Tibial nerve (tissue), 4 donors: ENCODE measurements around the gene S100A4. TPM values are rescaled to one million over a fixed set of nuclear protein-coding genes. Genes with fewer than 3 reads are reported as not detected.

Source experiments
- DNase-seq, 2 donors: peaks; one replicate each; pipeline ENCODE4 v3.0.0-alpha.2; 2019; ENCODE audit warnings: low spot score in 2 of 2
- H3K27ac ChIP-seq, 4 donors: fragments of 200-600 bp; sonication (generic) in 3 of 4; one replicate each; pipeline ENCODE4 v1.5.1; 2017 to 2019; ENCODE audit warnings: mild to moderate bottlenecking in 1 of 4
- H3K27me3 ChIP-seq, 2 donors: fragments of 200-600 bp; sonication (generic) in 1 of 2; one replicate each; pipeline versions ENCODE4 v1.5.1 to v1.6.0; 2017 to 2019
- H3K36me3 ChIP-seq, 3 donors: fragments of 200-600 bp; sonication (generic); one replicate each; pipeline ENCODE4 v1.5.1; 2018 to 2019
- H3K4me1 ChIP-seq, 4 donors: fragments of 200-600 bp; sonication (generic) in 3 of 4; one replicate each; pipeline ENCODE4 v1.5.1; 2017 to 2019
- H3K4me3 ChIP-seq, 4 donors: fragments of 200-600 bp; sonication (generic) in 3 of 4; one replicate each; pipeline ENCODE4 v1.5.1; 2017 to 2019; ENCODE audit warnings: mild to moderate bottlenecking in 1 of 4, moderate library complexity in 1 of 4
- H3K9me3 ChIP-seq, 4 donors: fragments of 200-600 bp; sonication (generic) in 3 of 4; one replicate each; pipeline ENCODE4 v1.5.1; 2017 to 2019
- CTCF ChIP-seq, 5 experiments: fragments of 200-600 bp in 3 of 5; fragments of 450-650 bp in 2 of 5; sonication (generic) in 3 of 5; IDR thresholded peaks; one replicate each; pipeline ENCODE4 v1.5.1; 2016 to 2019; ENCODE audit warnings: antibody characterized with exemption in 5 of 5, mild to moderate bottlenecking in 3 of 5, moderate library complexity in 2 of 5
- EP300 ChIP-seq, 2 donors: sonication (generic); formaldehyde crosslinking; IDR thresholded peaks; one replicate each; pipeline ENCODE4 v1.6.1; 2017; ENCODE audit warnings: antibody characterized with exemption in 2 of 2, mild to moderate bottlenecking in 1 of 2
- POLR2A ChIP-seq, 2 donors: fragments of 450-650 bp; IDR thresholded peaks; one replicate each; pipeline ENCODE4 v1.6.1; 2017; ENCODE audit warnings: antibody characterized with exemption in 2 of 2, mild to moderate bottlenecking in 2 of 2, moderate library complexity in 2 of 2
- WGBS, 2 donors: methylation state at CpG; one replicate each; pipeline ENCODE4 v1.1.5; 2018; 5-methylcytosine and 5-hydroxymethylcytosine counted together
- total RNA-seq, 4 donors: library from RNA; depleted of rRNA; stranded (reverse); fragments of >200 nt; gene quantifications; one replicate each; pipeline ENCODE4 v1.1.0, GENCODE V29; 2016

S100A4 gene
- total RNA-seq, 4 donors from 2014 or later, result 398 to 439 (median 420) TPM

- no peak overlapping the region for H3K4me3 ChIP-seq
- WGBS, 2 donors, result 76 to 87% methylated on average over 3 of the region's 3 CpGs
- H3K9me3 ChIP-seq, result no peaks in the 10 kb centered on the region
- no peaks in the 10 kb centered on the region for H3K27me3 ChIP-seq
- H3K36me3 ChIP-seq, result no peaks in the 10 kb centered on the region
- no peak overlapping the region for H3K27ac ChIP-seq
- no peak for TF ChIP-seq CTCF (IDR thresholded peaks at IDR 0.05)
- TF ChIP-seq EP300 (IDR thresholded peaks at IDR 0.05), result no peak
- no peak for TF ChIP-seq POLR2A (IDR thresholded peaks at IDR 0.05)
- peaks cover 0 to 30% (median 27%) of the 10 kb centered on the region in 4 donors for H3K4me1 ChIP-seq
- no peak for DNase-seq
Observed at GRCh38 chr1:153503766-153504165, 41.8 kb downstream of the S100A4 start.

GRCh38 chr1:153498746-153499145, 46.9 kb downstream of the S100A4 start:
- 9 to 10% methylated on average over 2 of the region's 2 CpGs for WGBS, 2 donors
- TF ChIP-seq POLR2A (IDR thresholded peaks at IDR 0.05), result no peak
- TF ChIP-seq CTCF (IDR thresholded peaks at IDR 0.05), result no peak
- no peak for TF ChIP-seq EP300 (IDR thresholded peaks at IDR 0.05)
- Histone ChIP-seq H3K4me1 (peaks cover 0 to 6% (median 0%) of the 10 kb centered on the region in 4 donors), H3K36me3 (no peaks in the 10 kb centered on the region), H3K27me3 (no peaks in the 10 kb centered on the region), H3K27ac (no peak overlapping the region), H3K4me3 (no peak overlapping the region), H3K9me3 (no peaks in the 10 kb centered on the region)
- DNase-seq, result no peak

GRCh38 chr1:153495536-153495935, 50.1 kb downstream of the S100A4 start:
- 57 to 64% methylated on average over 5 to 6 of the region's 6 CpGs for WGBS, 2 donors
- TF ChIP-seq EP300 (IDR thresholded peaks at IDR 0.05) (no peak), POLR2A (IDR thresholded peaks at IDR 0.05) (no peak), CTCF (IDR thresholded peaks at IDR 0.05) (no peak)
- no peak overlapping the region for H3K27ac ChIP-seq
- H3K9me3 ChIP-seq, result no peaks in the 10 kb centered on the region
- no peaks in the 10 kb centered on the region for H3K36me3 ChIP-seq
- DNase-seq, result no peak
- H3K27me3 ChIP-seq, result no peaks in the 10 kb centered on the region
- H3K4me1 ChIP-seq, result peaks cover 0 to 30% (median 10%) of the 10 kb centered on the region in 4 donors
- H3K4me3 ChIP-seq, result no peak overlapping the region

- H3K4me3 ChIP-seq, result no peak overlapping the region
- H3K9me3 ChIP-seq, result no peaks in the 10 kb centered on the region
- H3K36me3 ChIP-seq, result no peaks in the 10 kb centered on the region
- peaks cover 0 to 35% (median 11%) of the 10 kb centered on the region in 4 donors for H3K4me1 ChIP-seq
- no peaks in the 10 kb centered on the region for H3K27me3 ChIP-seq
- DNase-seq, result peak; percentile 74 to 80
- 31 to 37% methylated on average over 6 of the region's 6 CpGs for WGBS, 2 donors
- H3K27ac ChIP-seq, result no peak overlapping the region
- no peak for TF ChIP-seq EP300 (IDR thresholded peaks at IDR 0.05)
- no peak for TF ChIP-seq POLR2A (IDR thresholded peaks at IDR 0.05)
- peak; percentile 72 to 92 (median 91) for TF ChIP-seq CTCF (IDR thresholded peaks at IDR 0.05)
Observed at GRCh38 chr1:153494976-153495535, 50.5 kb downstream of the S100A4 start.

Other genes with a start within 250 kb of the S100A4 start
- not detected for gene PGLYRP3, start 232.9 kb downstream of the S100A4 start, total RNA-seq
- gene PGLYRP4, start 197.0 kb downstream of the S100A4 start, total RNA-seq, result not detected
- gene S100A9, start 188.0 kb downstream of the S100A4 start, total RNA-seq, result 100 to 1,000 TPM in 2 of 4 donors, 10 to 100 TPM in 2; 58.8 to 793 (median 88.3) TPM
- not detected for gene S100A12, start 170.2 kb downstream of the S100A4 start, total RNA-seq
- gene S100A8, start 154.7 kb downstream of the S100A4 start, total RNA-seq, result 100 to 1,000 TPM in 1 of 4 donors, 10 to 100 TPM in 1, 1 to 10 TPM in 2; 2.4 to 118 (median 10.6) TPM
- gene S100A7A, start 129.3 kb downstream of the S100A4 start, total RNA-seq, result not detected
- 10 to 100 TPM in 1 of 4 donors, not detected in 3; 22.9 TPM for gene S100A7, start 85.2 kb downstream of the S100A4 start, total RNA-seq
- gene S100A6, start 9.8 kb downstream of the S100A4 start, total RNA-seq, result 1,000 to 10,000 TPM in 2 of 4 donors, 100 to 1,000 TPM in 2; 651 to 1,173 (median 946) TPM
- not detected for gene S100A5, start 4.9 kb downstream of the S100A4 start, total RNA-seq
- 1 to 10 TPM in 2 of 4 donors, not detected in 2; 1.1 to 2.7 TPM for gene S100A3, start 3.5 kb upstream of the S100A4 start, total RNA-seq
- gene S100A2, start 20.0 kb upstream of the S100A4 start, total RNA-seq, result 10 to 100 TPM in 1 of 4 donors, 1 to 10 TPM in 2, not detected in 1; 2.3 to 12.6 (median 4.2) TPM
- gene S100A16, start 67.3 kb upstream of the S100A4 start, total RNA-seq, result 100 to 1,000 TPM in 2 of 4 donors, 10 to 100 TPM in 2; 45.5 to 120 (median 77.1) TPM
- 10 to 100 TPM in 1 of 4 donors, not detected in 3; 15.3 TPM for gene S100A14, start 70.5 kb upstream of the S100A4 start, total RNA-seq
- 100 to 1,000 TPM in 3 of 4 donors, 10 to 100 TPM in 1; 74.4 to 151 (median 121) TPM for gene S100A13, start 81.7 kb upstream of the S100A4 start, total RNA-seq
- gene S100A1, start 82.6 kb upstream of the S100A4 start, total RNA-seq, result 100 to 1,000 TPM in 1 of 4 donors, 10 to 100 TPM in 3; 41.4 to 102 (median 69.2) TPM
- 10 to 100 TPM; 49.0 to 66.6 (median 56.5) TPM for gene CHTOP, start 88.3 kb upstream of the S100A4 start, total RNA-seq
- 10 to 100 TPM; 34.1 to 59.9 (median 43.7) TPM for gene SNAPIN, start 112.9 kb upstream of the S100A4 start, total RNA-seq
- 100 to 1,000 TPM in 1 of 4 donors, 10 to 100 TPM in 3; 62.8 to 102 (median 76.7) TPM for gene ILF2, start 125.2 kb upstream of the S100A4 start, total RNA-seq
- gene NPR1, start 132.9 kb upstream of the S100A4 start, total RNA-seq, result 10 to 100 TPM; 36.9 to 87.5 (median 58.4) TPM
- 10 to 100 TPM; 66.6 to 79.5 (median 71.3) TPM for gene INTS3, start 182.2 kb upstream of the S100A4 start, total RNA-seq
- gene SLC27A3, start 229.6 kb upstream of the S100A4 start, total RNA-seq, result 10 to 100 TPM; 38.5 to 89.4 (median 59.2) TPM